Naive B cell (primary cell): ENCODE data around the gene C1orf105. TPM values are rescaled to one million over a fixed set of nuclear protein-coding genes. Genes with fewer than 3 reads are reported as not detected.
A peak's percentile ranks its signal among the peaks of the same experiment; 100 is the strongest.

ENCODE experiments used
- ATAC-seq, 2 donors: fragments of 150-1000 bp; cut with Tn5 transposase; 2 replicates each; pipeline ENCODE4 v1.10.0; 2021; ENCODE audit warnings: low read depth in 2 of 2, mild to moderate bottlenecking in 2 of 2, moderate library complexity in 2 of 2
- DNase-seq: peaks from one replicate; pipeline ENCODE4 v3.0.0; 2022
- H3K27ac Mint-ChIP-seq, 6 donors: one replicate each; pipeline ENCODE4 v1.8.0; 2020 to 2022; ENCODE audit warnings: mild to moderate bottlenecking in 6 of 6, mixed read lengths in 6 of 6, moderate library complexity in 5 of 6, inconsistent platforms in 2 of 6
- H3K27me3 Mint-ChIP-seq, 3 donors: one replicate each; pipeline ENCODE4 v1.8.0; 2021 to 2022; ENCODE audit warnings: mixed read lengths in 3 of 3, mild to moderate bottlenecking in 1 of 3
- H3K36me3 Mint-ChIP-seq, 2 donors: one replicate each; pipeline ENCODE4 v1.8.0; 2020 to 2022; ENCODE audit warnings: mixed read lengths in 2 of 2, inconsistent platforms in 1 of 2, mild to moderate bottlenecking in 1 of 2
- H3K4me1 Mint-ChIP-seq, 3 donors: one replicate each; pipeline ENCODE4 v1.8.0; 2020 to 2022; ENCODE audit warnings: mixed read lengths in 3 of 3, inconsistent platforms in 1 of 3, mild to moderate bottlenecking in 1 of 3, moderate library complexity in 1 of 3
- H3K4me3 Mint-ChIP-seq, 8 donors: one replicate each; pipeline ENCODE4 v1.8.0; 2020 to 2022; ENCODE audit warnings: mild to moderate bottlenecking in 8 of 8, mixed read lengths in 8 of 8, moderate library complexity in 8 of 8, inconsistent platforms in 2 of 8
- H3K9me3 Mint-ChIP-seq, 7 donors: one replicate each; pipeline ENCODE4 v1.8.0; 2020 to 2022; ENCODE audit warnings: mixed read lengths in 7 of 7, mild to moderate bottlenecking in 5 of 7, inconsistent platforms in 2 of 7, moderate library complexity in 1 of 7
- polyA plus RNA-seq, 6 donors: library from polyadenylated mRNA; unstranded; fragments of 300-500 nt; fragmentation: Illumina TruSeq; gene quantifications; one replicate each; pipeline ENCODE4 v1.2.3, GENCODE V29; 2021; ENCODE audit warnings: low read depth in 6 of 6

Gene C1orf105
- polyA plus RNA-seq, 6 donors from 2014 or later = not detected

GRCh38 chr1:172398970-172399755, 21.3 kb upstream of the C1orf105 start:
- H3K36me3 Mint-ChIP-seq = no peaks in the 10 kb centered on the region
- H3K4me3 Mint-ChIP-seq = peak overlapping the region; percentile 53 to 84 (median 66)
- H3K4me1 Mint-ChIP-seq = peaks cover 26 to 39% (median 35%) of the 10 kb centered on the region in 3 donors
- DNase-seq (peak; percentile 36), ATAC-seq (peak; percentile 49 to 61)
- peak overlapping the region in 5 of 6 donors; percentile 17 to 81 (median 65) for H3K27ac Mint-ChIP-seq
- H3K27me3 Mint-ChIP-seq = no peaks in the 10 kb centered on the region
- no peaks in the 10 kb centered on the region for H3K9me3 Mint-ChIP-seq

DNA sequence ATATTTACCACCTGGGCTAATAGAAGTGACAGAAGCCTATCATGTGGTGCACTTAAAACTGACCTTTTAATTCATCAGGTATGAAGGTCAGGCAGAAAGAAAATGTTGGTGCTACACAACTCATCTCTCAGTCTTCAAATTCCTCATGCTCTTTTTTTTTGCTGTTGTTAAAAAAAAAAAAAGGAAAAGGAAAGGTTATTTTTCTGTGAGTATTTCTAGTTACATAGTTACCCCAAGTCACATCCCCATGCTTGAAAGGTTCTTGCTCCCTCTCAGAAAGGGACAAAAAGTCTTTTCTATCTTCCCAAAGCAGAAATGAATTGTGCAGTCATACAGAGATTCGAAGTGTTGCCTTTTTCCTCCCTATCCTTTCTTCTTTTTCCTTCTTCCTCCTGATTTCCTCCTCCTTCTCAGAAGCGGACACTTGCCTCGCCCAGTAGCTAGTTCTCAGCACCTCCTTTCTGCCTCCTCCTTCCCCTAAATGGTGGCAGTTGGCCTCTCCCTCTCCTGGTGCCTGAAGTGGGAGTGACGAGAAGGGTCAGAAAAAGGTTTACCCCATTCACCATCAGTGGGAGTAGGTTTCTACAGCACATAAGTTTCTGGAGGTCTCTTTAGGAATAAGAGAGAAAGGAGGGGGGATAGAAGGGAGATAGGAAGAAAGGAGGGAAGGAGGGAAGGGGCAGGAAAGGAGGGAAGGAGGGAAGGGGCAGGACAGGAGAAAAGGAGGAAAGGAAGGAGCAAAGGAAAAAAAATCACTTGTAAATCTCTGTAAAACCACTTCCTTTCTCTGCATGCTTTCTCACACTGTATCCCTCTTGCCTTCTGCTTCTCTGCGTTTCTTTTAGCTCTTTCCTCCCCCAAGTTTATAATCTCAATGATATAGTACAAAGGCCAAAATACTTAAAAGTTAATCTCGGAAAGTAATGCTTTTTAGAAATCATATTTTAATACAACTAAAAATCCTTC, 20.4 kb upstream of the C1orf105 start:
- peaks cover 21 to 30% (median 27%) of the 10 kb centered on the region in 3 donors for H3K4me1 Mint-ChIP-seq
- DNase-seq = no peak

DNA sequence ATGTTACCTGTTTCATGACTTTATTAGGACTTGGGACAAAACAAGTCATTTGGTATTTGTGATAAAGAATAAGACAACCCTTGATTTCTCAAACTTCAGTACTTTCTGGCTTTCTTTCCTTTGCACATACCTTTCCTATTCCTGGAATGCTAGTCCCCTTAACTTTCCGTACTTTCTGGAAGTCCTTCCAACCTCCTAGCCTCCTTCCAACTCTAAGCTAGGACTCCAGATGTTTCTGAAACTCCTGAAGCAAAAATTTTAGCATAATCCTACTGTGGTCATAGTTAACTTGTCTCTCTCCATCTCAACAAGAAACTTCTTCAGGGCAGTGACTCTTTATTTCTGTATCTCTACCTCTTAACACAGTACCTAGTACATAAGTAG, 19.8 kb upstream of the C1orf105 start:
- ATAC-seq (no peak), DNase-seq (no peak)
- H3K9me3 Mint-ChIP-seq = no peaks in the 10 kb centered on the region
- H3K36me3 Mint-ChIP-seq = no peaks in the 10 kb centered on the region
- peak overlapping the region in 4 of 6 donors; percentile 2 to 66 (median 20) for H3K27ac Mint-ChIP-seq
- H3K4me1 Mint-ChIP-seq = peaks cover 21 to 27% (median 25%) of the 10 kb centered on the region in 3 donors
- H3K27me3 Mint-ChIP-seq = no peaks in the 10 kb centered on the region
- H3K4me3 Mint-ChIP-seq = peak overlapping the region in 1 of 8 donors; percentile 57

More for the DNA sequence above, 20.4 kb upstream of the C1orf105 start:
- no peak for ATAC-seq
- Mint-ChIP-seq H3K4me3 (peak overlapping the region in 7 of 8 donors; percentile 57 to 85 (median 69)), H3K27me3 (no peaks in the 10 kb centered on the region), H3K36me3 (no peaks in the 10 kb centered on the region), H3K9me3 (no peaks in the 10 kb centered on the region), H3K27ac (peak overlapping the region in 5 of 6 donors; percentile 20 to 77 (median 65))

DNA sequence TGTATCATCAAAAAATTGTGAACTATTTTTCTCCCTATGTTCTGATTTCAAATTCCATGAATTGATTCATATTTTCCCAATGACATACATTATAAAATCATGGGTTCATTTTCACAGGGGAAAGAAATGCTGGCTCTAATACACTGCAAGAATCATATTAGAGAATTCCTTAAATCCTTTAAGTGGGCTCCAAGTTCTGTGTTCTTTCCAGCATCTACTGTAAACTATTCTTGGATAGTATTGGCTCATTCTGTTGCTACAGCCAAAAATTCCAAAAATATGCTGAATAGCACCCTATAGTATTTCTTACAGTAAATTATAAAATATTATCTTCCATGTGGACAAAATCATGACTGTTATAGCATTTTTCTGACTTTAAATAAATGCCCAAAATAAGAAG, 19.0 kb upstream of the C1orf105 start:
- DNase-seq (no peak), ATAC-seq (no peak)
- H3K27ac Mint-ChIP-seq = no peak overlapping the region
- no peaks in the 10 kb centered on the region for H3K9me3 Mint-ChIP-seq
- H3K27me3 Mint-ChIP-seq = no peaks in the 10 kb centered on the region
- peaks cover 21 to 27% (median 25%) of the 10 kb centered on the region in 3 donors for H3K4me1 Mint-ChIP-seq
- H3K4me3 Mint-ChIP-seq = no peak overlapping the region
- H3K36me3 Mint-ChIP-seq = no peaks in the 10 kb centered on the region

DNA sequence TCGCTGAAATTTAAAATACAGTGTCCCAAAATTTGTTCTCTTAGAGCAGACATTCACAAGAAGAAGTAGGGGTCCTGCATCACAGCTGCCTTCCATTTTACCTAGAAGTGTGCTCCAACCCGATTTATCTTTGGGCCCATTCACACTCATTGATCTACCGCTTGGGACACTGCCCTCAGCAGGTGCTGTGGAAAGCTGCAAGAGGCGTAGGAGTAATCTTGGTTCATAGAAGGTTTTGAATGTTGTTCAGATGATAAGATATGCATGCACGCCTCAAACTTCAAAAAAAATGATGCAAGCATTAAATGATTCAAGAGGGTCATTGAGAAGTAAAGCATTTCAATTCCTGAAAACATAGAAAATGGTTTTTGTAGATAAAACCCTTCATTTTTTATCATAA, 18.6 kb upstream of the C1orf105 start:
- Mint-ChIP-seq H3K27ac (no peak overlapping the region), H3K9me3 (no peaks in the 10 kb centered on the region), H3K27me3 (no peaks in the 10 kb centered on the region), H3K4me3 (no peak overlapping the region), H3K36me3 (no peaks in the 10 kb centered on the region), H3K4me1 (peaks cover 21 to 27% (median 25%) of the 10 kb centered on the region in 3 donors)
- ATAC-seq (no peak), DNase-seq (no peak)

DNA sequence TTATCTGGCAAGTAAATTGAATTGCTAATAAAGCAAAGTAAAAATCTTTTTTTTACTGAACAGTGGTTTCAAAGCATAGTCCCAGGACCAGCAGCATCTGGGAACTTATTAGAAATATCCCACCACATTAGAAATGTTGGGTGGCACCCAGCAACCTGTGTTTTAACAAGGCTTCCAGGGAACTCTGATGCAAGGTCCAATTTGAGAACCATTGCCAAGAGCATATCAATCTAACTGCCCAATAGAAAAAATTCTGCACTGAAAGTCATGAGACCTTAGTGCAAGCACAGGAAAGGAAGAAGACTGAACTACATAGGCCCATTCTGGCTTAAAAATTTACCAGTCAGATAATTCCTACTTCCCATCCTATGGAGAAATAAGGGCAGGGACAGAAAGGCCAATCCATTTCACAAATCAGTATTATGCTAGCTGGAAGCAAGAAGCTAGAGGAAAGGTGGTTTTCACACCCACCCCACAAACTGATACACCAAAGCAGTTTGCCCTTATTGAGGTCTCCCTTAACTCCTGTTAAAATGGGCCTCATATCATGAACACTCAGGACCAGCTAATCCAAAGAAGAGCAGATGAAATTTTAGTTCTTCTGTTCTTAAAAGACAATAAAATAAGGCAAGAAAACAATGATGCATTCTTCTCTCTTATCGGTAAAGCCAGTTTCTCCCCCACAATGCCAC, 17.5 kb upstream of the C1orf105 start:
- H3K27me3 Mint-ChIP-seq = no peaks in the 10 kb centered on the region
- no peak for DNase-seq

GRCh38 chr1:172404121-172404520, 16.4 kb upstream of the C1orf105 start:
- H3K27ac Mint-ChIP-seq = no peak overlapping the region
- H3K4me1 Mint-ChIP-seq = peaks cover 9 to 16% (median 11%) of the 10 kb centered on the region in 3 donors
- ATAC-seq (no peak), DNase-seq (no peak)
- H3K36me3 Mint-ChIP-seq = no peaks in the 10 kb centered on the region
- H3K9me3 Mint-ChIP-seq = no peaks in the 10 kb centered on the region
- H3K27me3 Mint-ChIP-seq = no peaks in the 10 kb centered on the region
- H3K4me3 Mint-ChIP-seq = no peak overlapping the region

More for the DNA sequence above, 17.5 kb upstream of the C1orf105 start:
- ATAC-seq = no peak
- Mint-ChIP-seq H3K27ac (no peak overlapping the region), H3K4me1 (peaks cover 20 to 26% (median 22%) of the 10 kb centered on the region in 3 donors), H3K9me3 (no peaks in the 10 kb centered on the region), H3K4me3 (no peak overlapping the region), H3K36me3 (no peaks in the 10 kb centered on the region)

- ATAC-seq (no peak), DNase-seq (no peak)
- H3K9me3 Mint-ChIP-seq = no peaks in the 10 kb centered on the region
- H3K36me3 Mint-ChIP-seq = no peaks in the 10 kb centered on the region
- H3K27ac Mint-ChIP-seq = peak overlapping the region in 1 of 6 donors; percentile 3
- no peak overlapping the region for H3K4me3 Mint-ChIP-seq
- H3K27me3 Mint-ChIP-seq = no peaks in the 10 kb centered on the region
- H3K4me1 Mint-ChIP-seq = no peaks in the 10 kb centered on the region
Observed at GRCh38 chr1:172405912-172406311, 14.6 kb upstream of the C1orf105 start.

- Mint-ChIP-seq H3K4me3 (no peak overlapping the region), H3K4me1 (no peaks in the 10 kb centered on the region), H3K36me3 (no peaks in the 10 kb centered on the region), H3K9me3 (no peaks in the 10 kb centered on the region), H3K27ac (no peak overlapping the region), H3K27me3 (no peaks in the 10 kb centered on the region)
- DNase-seq (no peak), ATAC-seq (no peak)
Observed at GRCh38 chr1:172406968-172407367, 13.5 kb upstream of the C1orf105 start.

GRCh38 chr1:172408958-172409357, 11.5 kb upstream of the C1orf105 start:
- no peak for ATAC-seq
- peaks cover 0 to 12% of the 10 kb centered on the region in 2 donors for H3K36me3 Mint-ChIP-seq

GRCh38 chr1:172410027-172410426, 10.5 kb upstream of the C1orf105 start:
- no peaks in the 10 kb centered on the region for H3K4me1 Mint-ChIP-seq
- no peaks in the 10 kb centered on the region for H3K27me3 Mint-ChIP-seq

More at GRCh38 chr1:172408958-172409357, 11.5 kb upstream of the C1orf105 start:
- Mint-ChIP-seq H3K9me3 (no peaks in the 10 kb centered on the region), H3K27ac (no peak overlapping the region), H3K27me3 (no peaks in the 10 kb centered on the region), H3K4me1 (no peaks in the 10 kb centered on the region), H3K4me3 (no peak overlapping the region)
- no peak for DNase-seq

GRCh38 chr1:172411791-172412338, 8.6 kb upstream of the C1orf105 start:
- ATAC-seq = no peak
- DNase-seq = no peak
- Mint-ChIP-seq H3K36me3 (peaks cover 0 to 12% of the 10 kb centered on the region in 2 donors), H3K4me1 (no peaks in the 10 kb centered on the region), H3K4me3 (no peak overlapping the region), H3K27ac (peak overlapping the region in 1 of 6 donors; percentile 30), H3K27me3 (no peaks in the 10 kb centered on the region), H3K9me3 (no peaks in the 10 kb centered on the region)

More at GRCh38 chr1:172410027-172410426, 10.5 kb upstream of the C1orf105 start:
- ATAC-seq (no peak), DNase-seq (no peak)
- Mint-ChIP-seq H3K36me3 (peaks cover 0 to 12% of the 10 kb centered on the region in 2 donors), H3K27ac (no peak overlapping the region), H3K9me3 (no peaks in the 10 kb centered on the region), H3K4me3 (no peak overlapping the region)

GRCh38 chr1:172414331-172414730, 6.2 kb upstream of the C1orf105 start:
- Mint-ChIP-seq H3K36me3 (peaks cover 0 to 12% of the 10 kb centered on the region in 2 donors), H3K27ac (no peak overlapping the region), H3K9me3 (no peaks in the 10 kb centered on the region), H3K27me3 (no peaks in the 10 kb centered on the region), H3K4me3 (no peak overlapping the region), H3K4me1 (no peaks in the 10 kb centered on the region)
- ATAC-seq = no peak
- DNase-seq = no peak
